ENCODE measurements around the gene DLGAP1.

DLGAP1 gene

DNA sequence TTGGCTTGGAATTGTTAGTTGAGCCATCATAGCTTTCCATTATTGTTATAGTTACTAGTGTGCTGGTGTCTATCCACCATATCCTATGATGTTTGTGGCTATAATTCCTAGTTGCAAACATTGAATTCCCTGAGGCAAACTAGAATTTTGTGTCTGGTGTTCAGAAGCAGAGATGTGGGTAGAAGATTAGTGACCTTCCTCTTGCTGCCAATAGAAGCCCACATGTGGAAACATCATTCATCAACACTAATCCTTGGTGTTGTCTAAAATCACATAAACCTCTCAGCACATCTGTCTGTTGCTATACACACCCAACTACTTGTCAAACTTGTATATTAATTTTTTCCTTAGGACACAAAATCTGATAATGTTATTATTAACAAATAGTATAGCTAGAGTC, 631.0 kb downstream of the DLGAP1 start:
- CTCF ChIA-PET = no interaction called here
- TF ChIP-seq FOXA1 (IDR thresholded peaks at IDR 0.05) = no peak
- no peak for TF ChIP-seq PKNOX1 (IDR thresholded peaks at IDR 0.05)
- TF ChIP-seq FOXM1 (IDR thresholded peaks at IDR 0.05; ENCODE audit: borderline replicate concordance) = no peak
- no peak for TF ChIP-seq TARDBP (IDR thresholded peaks at IDR 0.05)
- no peak for TF ChIP-seq BHLHE40 (IDR thresholded peaks at IDR 0.05; ENCODE audit: borderline replicate concordance)
- TF ChIP-seq NFRKB (IDR thresholded peaks at IDR 0.05) = no peak
- TF ChIP-seq SUZ12 (IDR thresholded peaks at IDR 0.05) = no peak
- TF ChIP-seq HDGF (IDR thresholded peaks at IDR 0.05; ENCODE audit: borderline replicate concordance) = no peak
- DNase-seq (ENCODE audit: extremely low spot score) = no peak
- POLR2A ChIA-PET = no interaction called here

GRCh38 chr18:3823073-3823472, 632.0 kb downstream of the DLGAP1 start:
- no peak for DNase-seq (ENCODE audit: extremely low spot score)
- POLR2A ChIA-PET = no interaction called here
- TF ChIP-seq FOXK2 (IDR thresholded peaks at IDR 0.05) = no peak
- TF ChIP-seq BHLHE40 (IDR thresholded peaks at IDR 0.05; ENCODE audit: borderline replicate concordance) = no peak
- no peak for TF ChIP-seq TARDBP (IDR thresholded peaks at IDR 0.05)
- TF ChIP-seq LEF1 (IDR thresholded peaks at IDR 0.05; ENCODE audit: borderline replicate concordance) = no peak
- TF ChIP-seq PKNOX1 (IDR thresholded peaks at IDR 0.05) = no peak
- no peak for TF ChIP-seq ELF4 (IDR thresholded peaks at IDR 0.05)
- no peak for TF ChIP-seq L3MBTL2 (conservative IDR thresholded peaks at IDR 0.05)
- TF ChIP-seq ZNF384 (IDR thresholded peaks at IDR 0.05) = no peak
- no peak for TF ChIP-seq FOXM1 (IDR thresholded peaks at IDR 0.05; ENCODE audit: borderline replicate concordance)
- TF ChIP-seq FOXA1 (IDR thresholded peaks at IDR 0.05) = no peak
- no peak for TF ChIP-seq CTBP1 (IDR thresholded peaks at IDR 0.05; ENCODE audit: borderline replicate concordance)
- TF ChIP-seq SUZ12 (IDR thresholded peaks at IDR 0.05) = no peak
- TF ChIP-seq ARNT (IDR thresholded peaks at IDR 0.05) = no peak
- no peak for TF ChIP-seq NFRKB (IDR thresholded peaks at IDR 0.05)
- TF ChIP-seq SP1 (IDR thresholded peaks at IDR 0.05) = no peak
- no peak for TF ChIP-seq HDGF (IDR thresholded peaks at IDR 0.05; ENCODE audit: borderline replicate concordance)
- CTCF ChIA-PET = no interaction called here

GRCh38 chr18:3821524-3821923, 633.6 kb downstream of the DLGAP1 start:
- CTCF ChIA-PET = interaction anchor here (1.2 kb wide), 1 partner anchor 13 kb away, joined by 4 read pairs; no protein-coding TSS in a partner anchor
- POLR2A ChIA-PET = no interaction called here
- no peak for DNase-seq (ENCODE audit: extremely low spot score)
- TF ChIP-seq BHLHE40 (IDR thresholded peaks at IDR 0.05; ENCODE audit: borderline replicate concordance) (no peak), L3MBTL2 (conservative IDR thresholded peaks at IDR 0.05) (no peak), CTBP1 (IDR thresholded peaks at IDR 0.05; ENCODE audit: borderline replicate concordance) (no peak), ARNT (IDR thresholded peaks at IDR 0.05) (no peak), FOXA1 (IDR thresholded peaks at IDR 0.05) (no peak), TARDBP (IDR thresholded peaks at IDR 0.05) (no peak), FOXM1 (IDR thresholded peaks at IDR 0.05; ENCODE audit: borderline replicate concordance) (no peak), ELF4 (IDR thresholded peaks at IDR 0.05) (no peak), FOXK2 (IDR thresholded peaks at IDR 0.05) (no peak), SP1 (IDR thresholded peaks at IDR 0.05) (no peak), LEF1 (IDR thresholded peaks at IDR 0.05; ENCODE audit: borderline replicate concordance) (no peak), SUZ12 (IDR thresholded peaks at IDR 0.05) (no peak), PKNOX1 (IDR thresholded peaks at IDR 0.05) (no peak), HDGF (IDR thresholded peaks at IDR 0.05; ENCODE audit: borderline replicate concordance) (no peak), NFRKB (IDR thresholded peaks at IDR 0.05) (no peak), ZNF384 (IDR thresholded peaks at IDR 0.05) (no peak)

GRCh38 chr18:3819961-3820360, 635.1 kb downstream of the DLGAP1 start:
- TF ChIP-seq NFRKB (IDR thresholded peaks at IDR 0.05) = no peak
- no peak for TF ChIP-seq HDGF (IDR thresholded peaks at IDR 0.05; ENCODE audit: borderline replicate concordance)
- TF ChIP-seq SP1 (IDR thresholded peaks at IDR 0.05) = no peak
- TF ChIP-seq FOXA1 (IDR thresholded peaks at IDR 0.05) = no peak
- TF ChIP-seq L3MBTL2 (conservative IDR thresholded peaks at IDR 0.05) = no peak
- no peak for TF ChIP-seq LEF1 (IDR thresholded peaks at IDR 0.05; ENCODE audit: borderline replicate concordance)
- no peak for TF ChIP-seq ARNT (IDR thresholded peaks at IDR 0.05)
- no peak for TF ChIP-seq BHLHE40 (IDR thresholded peaks at IDR 0.05; ENCODE audit: borderline replicate concordance)
- TF ChIP-seq ZNF384 (IDR thresholded peaks at IDR 0.05) = no peak
- no peak for TF ChIP-seq ELF4 (IDR thresholded peaks at IDR 0.05)
- no peak for TF ChIP-seq PKNOX1 (IDR thresholded peaks at IDR 0.05)
- TF ChIP-seq FOXK2 (IDR thresholded peaks at IDR 0.05) = no peak
- TF ChIP-seq TARDBP (IDR thresholded peaks at IDR 0.05) = no peak
- no peak for TF ChIP-seq CTBP1 (IDR thresholded peaks at IDR 0.05; ENCODE audit: borderline replicate concordance)
- no peak for DNase-seq (ENCODE audit: extremely low spot score)
- ChIA-PET CTCF (interaction anchor here (0.6 kb wide), 1 partner anchor 840 kb away, joined by 3 read pairs; no protein-coding TSS in a partner anchor), POLR2A (no interaction called here)

- ChIA-PET CTCF (no interaction called here), POLR2A (interaction anchor here (0.9 kb wide), 1 partner anchor 22 kb away, joined by 3 read pairs; no protein-coding TSS in a partner anchor)
- DNase-seq (ENCODE audit: extremely low spot score) = no peak
- TF ChIP-seq LEF1 (IDR thresholded peaks at IDR 0.05; ENCODE audit: borderline replicate concordance) (no peak), SUZ12 (IDR thresholded peaks at IDR 0.05) (no peak), SP1 (IDR thresholded peaks at IDR 0.05) (no peak), NFRKB (IDR thresholded peaks at IDR 0.05) (no peak), FOXA1 (IDR thresholded peaks at IDR 0.05) (no peak), BHLHE40 (IDR thresholded peaks at IDR 0.05; ENCODE audit: borderline replicate concordance) (no peak), TARDBP (IDR thresholded peaks at IDR 0.05) (no peak), FOXK2 (IDR thresholded peaks at IDR 0.05) (no peak), HDGF (IDR thresholded peaks at IDR 0.05; ENCODE audit: borderline replicate concordance) (no peak), PKNOX1 (IDR thresholded peaks at IDR 0.05) (no peak), ZNF384 (IDR thresholded peaks at IDR 0.05) (no peak), L3MBTL2 (conservative IDR thresholded peaks at IDR 0.05) (no peak), FOXM1 (IDR thresholded peaks at IDR 0.05; ENCODE audit: borderline replicate concordance) (no peak), CTBP1 (IDR thresholded peaks at IDR 0.05; ENCODE audit: borderline replicate concordance) (no peak), ARNT (IDR thresholded peaks at IDR 0.05) (no peak), ELF4 (IDR thresholded peaks at IDR 0.05) (no peak)
Observed at GRCh38 chr18:3816610-3817363, 638.3 kb downstream of the DLGAP1 start.
